Stimulated activated CD8-positive, alpha-beta memory T cell treated with anti-CD3 and anti-CD28 coated beads, Interleukin-4, amount 100 ng/mL, for 1 hour (primary cell): Measurements from ENCODE around the gene DHFR.
A peak's percentile ranks its signal among the peaks of the same experiment; 100 is the strongest.
"Not testable (repeated sequence)": the region's sequence is repeated elsewhere in the genome, so short reads cannot be mapped to it uniquely, and the experiment has no call there.

ENCODE experiments used
- DNase-seq, 2 donors: peaks; one replicate each; pipeline ENCODE4 v3.0.0-alpha.2; 2020; ENCODE audit warnings: low read depth in 2 of 2, low spot score in 1 of 2

Gene DHFR

GRCh38 chr5:80654391-80655230 is at the start of gene DHFR, which contains the start of gene MSH3:
DHFR (minus strand) TSS chr5:80654983; CDS start chr5:80654489, 494 bp downstream.
MSH3 (plus strand) TSS chr5:80654652; CDS start chr5:80654728, 76 bp downstream.
- peak; percentile 79 to 81 for DNase-seq

- no peak for DNase-seq
These were observed 49.4 kb upstream of the DHFR start for GRCh38 chr5:80704221-80704620.

- DNase-seq = no peak
These were observed 49.0 kb upstream of the DHFR start for GRCh38 chr5:80703747-80704146.

GRCh38 chr5:80703291-80703690 is 48.5 kb upstream of the DHFR start:
- DNase-seq = no peak

- no peak for DNase-seq
These were observed 46.8 kb upstream of the DHFR start for GRCh38 chr5:80701597-80701996.

- DNase-seq = no peak
These were observed 43.6 kb upstream of the DHFR start for GRCh38 chr5:80698369-80698768.

GRCh38 chr5:80697100-80697499 is 42.3 kb upstream of the DHFR start:
- DNase-seq = no peak

- DNase-seq = no peak
These were observed 41.7 kb upstream of the DHFR start for GRCh38 chr5:80696450-80696849.

- DNase-seq = no peak
These were observed 40.9 kb upstream of the DHFR start for GRCh38 chr5:80695666-80696065.

- DNase-seq = no peak
These were observed 34.8 kb upstream of the DHFR start for GRCh38 chr5:80689627-80690026.

GRCh38 chr5:80688648-80689420 is 34.1 kb upstream of the DHFR start:
- no peak for DNase-seq

GRCh38 chr5:80686757-80687156 is 32.0 kb upstream of the DHFR start:
- no peak for DNase-seq

- DNase-seq = no peak
These were observed 21.9 kb upstream of the DHFR start for GRCh38 chr5:80676706-80677105.

GRCh38 chr5:80672140-80672736 is 17.5 kb upstream of the DHFR start:
- peak in 1 of 2 donors; percentile 46 for DNase-seq

GRCh38 chr5:80668016-80668969 is 13.5 kb upstream of the DHFR start:
- no peak for DNase-seq

- DNase-seq = no peak
These were observed 12.6 kb upstream of the DHFR start for GRCh38 chr5:80667384-80667783.

GRCh38 chr5:80665057-80665456 is 10.3 kb upstream of the DHFR start:
- no peak for DNase-seq

- DNase-seq = no peak
These were observed 7.3 kb upstream of the DHFR start for GRCh38 chr5:80662108-80662507.

- DNase-seq = not testable (repeated sequence)
These were observed 5.9 kb upstream of the DHFR start for GRCh38 chr5:80660661-80661060.

GRCh38 chr5:80659106-80659505 is 4.3 kb upstream of the DHFR start:
- no peak for DNase-seq

GRCh38 chr5:80656425-80656824 is 1.6 kb upstream of the DHFR start:
- no peak for DNase-seq
